RCC 7860 (cell line): Measurements from ENCODE around the gene THRB.
A peak's percentile ranks its signal among the peaks of the same experiment; 100 is the strongest.

Source experiments
- DNase-seq: peaks from one replicate; pipeline ENCODE4 v3.0.0-alpha.2; 2015; ENCODE audit warnings: low spot score
- FAIRE-seq: peaks from 2 replicates; lab custom pipeline; 2012; peaks lifted over from hg19 to GRCh38; lab: Jason Lieb, UNC

The THRB gene

GRCh38 chr3:24323272-24323671 lies 171.4 kb downstream of the THRB start:
- DNase-seq (no peak), FAIRE-seq (no peak)

GRCh38 chr3:24320601-24321000 lies 174.0 kb downstream of the THRB start:
- no peak for DNase-seq
- no peak for FAIRE-seq

GRCh38 chr3:24318677-24319287 lies 175.9 kb downstream of the THRB start:
- DNase-seq (peak; percentile 95), FAIRE-seq (peak; percentile 92)

- FAIRE-seq (peak; percentile 7), DNase-seq (peak; percentile 43)
These were observed 177.7 kb downstream of the THRB start for GRCh38 chr3:24316887-24317383.

GRCh38 chr3:24315971-24316370 lies 178.7 kb downstream of the THRB start:
- peak; percentile 30 for FAIRE-seq
- peak; percentile 61 for DNase-seq

GRCh38 chr3:24315356-24315755 lies 179.3 kb downstream of the THRB start:
- FAIRE-seq (no peak), DNase-seq (no peak)

- DNase-seq (no peak), FAIRE-seq (no peak)
These were observed 182.8 kb downstream of the THRB start for GRCh38 chr3:24311881-24312280.

- FAIRE-seq: no peak
- no peak for DNase-seq
These were observed 183.8 kb downstream of the THRB start for GRCh38 chr3:24310887-24311286.

GRCh38 chr3:24306518-24306917 lies 188.1 kb downstream of the THRB start:
- DNase-seq (no peak), FAIRE-seq (no peak)

GRCh38 chr3:24305795-24306467 lies 188.7 kb downstream of the THRB start:
- FAIRE-seq: no peak
- DNase-seq: no peak

GRCh38 chr3:24303057-24303754 lies 191.4 kb downstream of the THRB start:
- DNase-seq (no peak), FAIRE-seq (no peak)

- peak; percentile 98 for FAIRE-seq
- peak; percentile 91 for DNase-seq
These were observed 192.3 kb downstream of the THRB start for GRCh38 chr3:24302396-24302795.

- FAIRE-seq: no peak
- DNase-seq: no peak
These were observed 193.7 kb downstream of the THRB start for GRCh38 chr3:24300949-24301348.

GRCh38 chr3:24299806-24300626 lies 194.6 kb downstream of the THRB start:
- FAIRE-seq (peak; percentile 91), DNase-seq (peak; percentile 95)

GRCh38 chr3:24299246-24299805 lies 195.3 kb downstream of the THRB start:
- peak; percentile 33 for DNase-seq
- no peak for FAIRE-seq

- FAIRE-seq: no peak
These were observed 198.0 kb downstream of the THRB start for GRCh38 chr3:24296441-24297205.

GRCh38 chr3:24294150-24294549 lies 200.5 kb downstream of the THRB start:
- DNase-seq: peak; percentile 47
- peak; percentile 52 for FAIRE-seq

More at GRCh38 chr3:24296441-24297205, 198.0 kb downstream of the THRB start:
- peak; percentile 28 for DNase-seq

- no peak for FAIRE-seq
- DNase-seq: no peak
These were observed 203.0 kb downstream of the THRB start for GRCh38 chr3:24291646-24292045.

- peak; percentile 95 for FAIRE-seq
- DNase-seq: peak; percentile 76
These were observed 204.1 kb downstream of the THRB start for GRCh38 chr3:24290596-24290995.
